Brain pericyte (primary cell): ENCODE measurements around the gene NELFA.

Experiments
- DNase-seq: peaks from one replicate; pipeline ENCODE4 v3.0.0-alpha.2; 2012; ENCODE audit warnings: low read depth, low spot score

Gene NELFA

GRCh38 chr4:2008921-2009650 lies at the start of gene NELFA:
Gene NELFA (minus strand): TSS chr4:2008974. CDS start chr4:2008959, 15 bp downstream.
- peak; percentile 75 for DNase-seq

DNA sequence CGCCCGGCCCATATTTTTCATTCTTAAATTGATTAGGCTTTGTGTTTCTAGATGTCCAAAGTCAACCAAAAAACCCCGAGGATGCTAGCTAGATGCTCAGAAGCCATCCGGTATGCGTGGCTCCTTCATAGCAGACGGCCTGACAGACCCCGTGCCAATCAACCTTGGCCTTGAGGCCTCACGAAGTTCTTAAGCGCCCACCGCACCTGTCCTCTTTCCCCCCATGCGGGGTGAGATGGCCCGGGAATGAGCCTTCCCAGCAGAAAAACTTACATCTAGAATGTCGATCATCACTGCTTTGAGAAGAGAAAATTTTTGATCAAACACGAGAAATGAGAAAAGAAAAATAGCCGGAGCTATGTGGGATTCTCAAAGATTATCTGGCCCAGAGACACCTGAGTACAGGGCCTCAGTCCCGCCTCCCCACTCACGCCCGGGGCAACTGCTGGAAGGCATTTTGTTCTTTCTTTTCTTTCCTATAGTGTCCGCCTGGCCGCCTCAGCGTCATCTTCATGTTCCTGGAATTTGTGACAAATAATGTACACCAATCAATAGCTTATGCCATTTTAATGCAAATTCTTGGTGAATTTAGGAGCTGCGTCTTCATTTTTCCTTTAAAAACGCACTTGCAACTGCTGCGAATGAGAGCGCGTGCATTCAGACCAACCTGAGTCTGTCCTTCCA lies 48.8 kb upstream of the NELFA start:
- DNase-seq: no peak

DNA sequence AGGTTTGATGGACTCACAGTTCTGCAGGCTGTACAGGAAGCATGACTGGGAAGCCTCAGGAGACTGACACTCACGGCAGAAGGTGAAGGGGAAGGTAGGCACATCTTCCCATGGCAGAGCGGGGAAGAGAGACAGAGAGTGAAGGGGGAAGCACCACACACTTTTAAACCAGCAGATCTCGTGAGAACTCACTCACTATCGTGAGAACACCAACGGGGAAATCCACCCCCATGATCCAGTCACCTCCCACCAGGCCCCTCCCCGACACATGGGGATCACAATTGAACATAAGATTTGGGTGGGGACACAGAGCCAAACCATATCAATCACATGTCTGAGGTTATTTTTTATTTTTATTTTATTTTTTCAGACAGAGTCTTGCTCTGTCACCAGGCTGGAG lies 45.4 kb upstream of the NELFA start:
- no peak for DNase-seq

DNA sequence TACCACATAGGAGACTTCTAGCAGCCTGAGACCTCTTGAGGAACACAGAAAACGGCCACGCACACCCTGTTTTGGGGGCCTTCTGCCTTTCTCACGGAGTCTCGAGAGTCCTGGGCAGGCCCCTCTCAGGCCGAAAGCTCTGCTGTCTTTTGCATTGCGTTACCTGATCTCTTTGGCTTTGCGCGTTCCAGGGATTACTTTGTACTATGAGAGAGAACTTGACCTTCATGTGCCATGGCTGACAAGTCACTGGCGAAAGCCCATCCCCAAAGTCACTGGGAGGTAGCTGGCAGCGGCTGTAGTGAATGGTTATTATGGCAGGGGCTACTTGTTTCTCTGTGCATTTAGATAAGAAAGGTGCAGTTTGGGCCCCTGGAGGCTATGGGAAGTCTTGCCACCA lies 42.3 kb upstream of the NELFA start:
- no peak for DNase-seq

GRCh38 chr4:2049811-2050210 lies 41.0 kb upstream of the NELFA start:
- no peak for DNase-seq

- DNase-seq: no peak
Measured at GRCh38 chr4:2049381-2049780, 40.6 kb upstream of the NELFA start.

DNA sequence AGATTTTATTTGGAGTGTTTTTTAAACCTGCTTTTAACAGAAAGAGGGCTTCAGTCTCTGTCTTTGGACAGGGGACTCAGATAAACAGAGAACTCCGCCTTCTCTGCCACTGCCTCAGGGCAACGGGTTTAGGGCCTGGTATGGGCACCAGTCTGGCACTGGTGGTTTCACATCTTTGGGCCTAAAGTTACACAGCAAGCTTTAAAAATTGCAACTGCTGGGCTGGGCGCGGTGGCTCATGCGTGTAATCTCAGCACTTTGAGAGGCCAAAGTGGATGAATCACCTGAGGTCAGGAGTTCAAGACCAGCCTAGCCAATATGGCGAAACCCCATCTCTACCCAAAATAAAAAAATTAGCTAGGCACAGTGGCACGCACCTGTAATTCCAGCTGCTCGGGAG lies 40.1 kb upstream of the NELFA start:
- no peak for DNase-seq

DNA sequence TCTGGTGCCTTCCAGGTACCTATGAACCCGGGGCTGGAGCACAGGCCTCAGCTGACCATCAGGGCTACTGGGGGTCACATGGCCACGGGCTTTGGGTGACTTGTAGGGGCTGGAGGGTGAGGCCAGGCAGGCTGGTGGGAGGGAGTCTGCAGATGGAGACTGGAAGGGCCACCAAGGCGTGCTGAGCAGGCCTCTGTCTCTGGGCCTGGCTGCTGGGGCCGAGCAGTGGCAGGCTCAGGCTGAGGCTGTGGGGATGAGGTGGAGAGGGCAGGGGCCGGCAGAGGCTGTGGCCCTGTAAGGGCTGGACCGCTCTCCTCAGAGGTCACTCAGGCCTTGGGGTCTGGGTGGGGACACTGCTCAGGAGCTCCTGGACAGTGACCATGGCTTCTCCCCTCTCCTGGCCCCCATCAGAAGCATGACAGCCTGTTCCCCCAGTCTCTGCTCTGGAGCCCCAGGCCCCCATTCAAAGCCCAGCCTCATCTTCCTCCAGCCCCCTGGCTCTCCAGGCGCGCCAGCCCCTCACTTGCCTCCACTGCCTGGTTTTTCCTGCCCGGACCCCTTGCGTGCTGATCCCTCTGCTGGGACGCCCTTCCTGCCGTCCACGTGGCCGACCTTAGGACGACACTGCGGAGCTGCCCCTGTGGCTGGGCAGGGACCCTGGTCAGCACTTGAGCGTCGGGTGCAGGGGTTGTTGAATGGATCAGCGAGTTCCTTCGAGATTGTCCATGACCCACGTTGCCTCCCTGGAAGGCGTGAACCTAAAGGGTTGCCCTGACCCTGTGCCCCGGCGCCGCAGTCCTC lies 39.2 kb upstream of the NELFA start:
- no peak for DNase-seq

DNA sequence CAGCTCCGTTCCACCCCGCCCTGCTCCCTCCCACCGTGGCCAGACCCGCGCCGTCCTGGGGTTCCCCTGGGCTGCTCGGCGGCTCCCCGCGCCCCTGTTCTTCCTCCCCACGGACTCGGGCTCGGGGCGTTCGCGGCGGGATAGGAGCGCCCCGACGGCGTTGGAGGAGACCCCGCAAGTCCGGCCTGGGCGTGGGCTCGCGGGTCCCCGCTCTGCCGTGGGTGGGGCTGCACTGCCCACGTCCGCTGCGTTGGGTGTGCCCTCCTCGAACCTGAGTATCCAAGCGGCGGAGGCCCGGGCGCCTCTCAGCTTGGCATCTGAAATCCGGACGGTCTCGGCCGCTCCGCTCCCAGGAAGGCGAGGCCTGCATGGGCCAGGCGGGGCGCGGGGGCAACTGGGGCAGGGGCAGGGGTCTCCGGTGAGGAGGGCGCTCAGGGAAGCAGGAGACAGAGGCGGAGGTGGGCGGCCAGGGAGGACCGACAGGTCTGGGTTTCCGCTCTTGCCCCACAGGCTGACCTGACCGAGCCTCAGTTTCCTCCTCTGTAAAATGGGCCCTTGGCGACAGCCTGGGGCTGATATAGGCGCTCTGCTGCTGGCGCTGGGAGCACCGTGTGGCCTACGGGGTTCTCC lies 38.4 kb upstream of the NELFA start:
- no peak for DNase-seq

- no peak for DNase-seq
Measured at GRCh38 chr4:2046031-2046961, 37.5 kb upstream of the NELFA start.

GRCh38 chr4:2045518-2045951 lies 36.8 kb upstream of the NELFA start:
- no peak for DNase-seq

- DNase-seq: no peak
Measured at GRCh38 chr4:2044542-2045517, 36.1 kb upstream of the NELFA start.

DNA sequence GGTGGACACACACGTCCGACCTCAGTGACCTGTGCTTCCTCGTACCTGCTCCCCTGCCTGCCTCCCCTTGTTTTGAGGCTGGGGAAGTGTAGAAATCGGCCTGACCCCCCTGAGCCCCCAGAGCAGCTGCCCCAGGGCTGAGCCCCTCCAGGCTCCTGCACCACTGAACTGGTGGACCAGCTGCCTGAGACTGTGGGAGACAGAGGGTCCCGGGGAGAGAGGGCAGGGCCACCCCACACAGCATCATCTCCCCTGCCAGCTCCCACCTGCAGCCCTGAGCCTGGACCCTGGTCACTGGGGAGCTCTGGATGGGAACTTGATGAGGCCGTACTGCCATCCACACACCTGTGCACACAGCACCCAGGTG lies 35.3 kb upstream of the NELFA start:
- DNase-seq: no peak

GRCh38 chr4:2043396-2044118 lies 34.8 kb upstream of the NELFA start:
- DNase-seq: no peak

GRCh38 chr4:2042947-2043395 lies 34.2 kb upstream of the NELFA start:
- DNase-seq: no peak

DNA sequence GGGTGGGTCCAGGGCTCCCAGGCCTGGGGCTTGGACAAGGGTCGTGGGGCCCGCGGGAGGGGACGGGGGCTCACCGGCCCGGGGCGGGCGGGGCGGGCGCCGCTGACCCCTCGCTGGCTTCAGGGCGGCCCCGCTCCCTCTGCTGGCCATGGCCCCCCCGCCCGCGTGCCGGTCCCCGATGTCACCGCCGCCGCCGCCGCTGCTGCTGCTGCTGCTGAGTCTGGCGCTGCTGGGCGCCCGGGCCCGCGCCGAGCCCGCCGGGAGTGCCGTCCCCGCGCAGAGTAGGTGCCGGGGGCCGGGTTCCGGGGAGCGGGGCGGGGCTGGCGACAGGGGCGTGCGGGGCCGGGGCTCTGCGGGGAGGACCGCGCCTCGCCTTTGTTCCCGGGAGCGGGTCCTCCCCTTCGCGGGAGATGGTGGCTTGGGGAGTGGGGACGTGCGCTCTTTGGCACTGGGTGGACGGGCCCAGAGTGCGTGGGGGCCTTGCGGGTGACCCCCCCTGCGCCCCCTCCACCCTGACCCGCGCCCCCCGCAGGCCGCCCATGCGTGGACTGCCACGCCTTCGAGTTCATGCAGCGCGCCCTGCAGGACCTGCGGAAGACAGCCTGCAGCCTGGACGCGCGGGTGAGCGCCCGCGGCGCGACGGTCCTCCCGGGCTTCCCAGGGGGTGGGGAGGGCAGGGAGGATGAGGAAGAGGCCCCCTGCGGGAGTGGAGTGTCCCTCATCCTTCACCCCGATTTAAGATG lies 33.6 kb upstream of the NELFA start:
- DNase-seq: no peak

DNA sequence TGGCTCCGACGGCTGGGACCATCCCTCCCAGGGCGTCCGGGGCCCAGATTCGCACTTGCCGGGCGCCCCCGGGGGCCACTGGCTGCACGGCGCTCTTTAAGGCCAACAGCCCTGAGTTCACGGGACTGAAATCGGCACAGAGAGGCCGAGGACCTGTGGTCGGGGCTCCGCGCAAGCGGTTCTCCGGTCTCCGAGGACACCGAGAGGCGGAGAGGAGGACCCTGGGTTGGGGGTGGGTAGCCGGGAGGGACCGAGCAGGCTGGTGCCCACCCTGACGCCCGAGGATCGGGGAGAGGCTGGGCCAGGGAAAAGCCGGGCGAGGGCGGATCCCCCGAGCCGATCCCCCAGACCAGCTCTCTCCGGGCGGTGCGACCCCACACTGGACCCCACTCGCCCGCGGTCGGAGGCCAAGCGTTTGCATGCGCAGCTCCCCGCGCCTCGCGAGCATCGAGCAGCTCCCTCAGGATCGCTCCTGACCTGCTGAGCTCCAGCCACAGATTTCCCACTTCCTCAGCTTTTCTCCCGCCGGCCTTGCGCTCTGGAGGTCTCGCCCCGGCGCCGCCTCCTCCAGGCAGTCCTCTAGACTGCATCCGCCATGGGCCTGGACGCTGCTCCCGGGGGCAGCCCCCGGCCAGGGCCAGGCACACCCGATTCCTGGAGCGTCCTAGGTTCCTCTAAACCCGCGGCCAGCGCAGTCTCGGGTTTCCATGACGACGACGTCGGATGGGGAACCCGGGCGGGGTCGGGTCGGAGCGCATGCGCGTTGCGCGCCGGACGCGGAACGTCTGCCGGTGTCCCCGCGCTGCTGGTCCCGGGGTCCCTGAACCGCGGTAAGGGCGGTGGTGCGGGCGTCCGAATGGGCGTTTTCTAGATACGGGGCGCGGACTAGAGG lies 32.7 kb upstream of the NELFA start:
- no peak for DNase-seq
